Lower leg skin (tissue), 4 donors: ENCODE data around the gene IRF8. TPM values are rescaled to one million over a fixed set of nuclear protein-coding genes. Genes with fewer than 3 reads are reported as not detected.

ENCODE experiments used
- DNase-seq, 2 donors: peaks; one replicate each; pipeline ENCODE4 v3.0.0-alpha.2; 2019; ENCODE audit warnings: low spot score in 2 of 2
- H3K4me3 ChIP-seq: fragments of 200-600 bp; sonication (generic); 2 replicates; pipeline ENCODE4 v1.5.1; 2017; ENCODE audit warnings: mild to moderate bottlenecking, low read depth; ENCODE audit not compliant: poor library complexity, severe bottlenecking
- POLR2A ChIP-seq, 2 donors: fragments of 450-650 bp; IDR thresholded peaks; one replicate each; pipeline ENCODE4 v1.6.1; 2016 to 2017; ENCODE audit warnings: antibody characterized with exemption in 2 of 2, mild to moderate bottlenecking in 1 of 2, moderate library complexity in 1 of 2
- WGBS, 2 donors: methylation state at CpG; one replicate each; pipeline ENCODE4 v1.1.5; 2018; 5-methylcytosine and 5-hydroxymethylcytosine counted together
- intact Hi-C: fragments of 100-400 bp; cut with DNase I; formaldehyde crosslinking; loops from one replicate; pipeline ENCODE4 v1.15.0; 2023; ENCODE audit warnings: low total_unique reads
- total RNA-seq, 4 donors: library from RNA; depleted of rRNA; stranded (reverse); fragments of >200 nt; gene quantifications; one replicate each; pipeline ENCODE4 v1.1.0, GENCODE V29; 2016
- TF ChIP-seq, protein P1 (sequence below), 3 donors: fragments of 450-650 bp; IDR thresholded peaks; one replicate each; pipeline ENCODE4 v1.5.1; 2016; ENCODE audit warnings: antibody characterized with exemption in 3 of 3, mild to moderate bottlenecking in 3 of 3, moderate library complexity in 2 of 3

The IRF8 gene
- total RNA-seq, 4 donors from 2014 or later: 1.5 to 5.7 (median 3.7) TPM

DNA sequence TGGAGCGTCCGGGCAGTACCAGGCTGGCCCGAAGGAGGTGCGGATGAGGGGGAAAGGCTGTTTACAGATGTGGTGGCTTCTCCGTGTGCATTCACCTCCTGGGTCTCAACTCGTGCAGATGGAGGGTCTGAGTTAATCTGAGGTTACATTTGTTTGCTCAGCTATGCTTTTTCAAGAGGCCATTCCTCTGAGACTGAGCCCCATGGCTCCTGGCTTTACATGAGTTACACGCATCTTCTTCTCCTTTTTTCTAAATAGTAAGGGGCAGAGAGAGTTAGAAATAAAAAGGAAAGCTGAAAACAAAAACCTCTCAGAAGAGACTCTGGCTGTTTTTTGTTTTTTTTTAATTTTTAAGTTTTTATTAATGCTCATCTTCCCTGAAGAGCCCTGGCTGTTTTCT is 29.0 kb downstream of the IRF8 start:
- intact Hi-C loops: no loop called here
- 55 to 60% methylated on average over 7 of the region's 7 CpGs for WGBS, 2 donors
- TF ChIP-seq POLR2A (IDR thresholded peaks at IDR 0.05): no peak
- TF ChIP-seq, protein P1, sequence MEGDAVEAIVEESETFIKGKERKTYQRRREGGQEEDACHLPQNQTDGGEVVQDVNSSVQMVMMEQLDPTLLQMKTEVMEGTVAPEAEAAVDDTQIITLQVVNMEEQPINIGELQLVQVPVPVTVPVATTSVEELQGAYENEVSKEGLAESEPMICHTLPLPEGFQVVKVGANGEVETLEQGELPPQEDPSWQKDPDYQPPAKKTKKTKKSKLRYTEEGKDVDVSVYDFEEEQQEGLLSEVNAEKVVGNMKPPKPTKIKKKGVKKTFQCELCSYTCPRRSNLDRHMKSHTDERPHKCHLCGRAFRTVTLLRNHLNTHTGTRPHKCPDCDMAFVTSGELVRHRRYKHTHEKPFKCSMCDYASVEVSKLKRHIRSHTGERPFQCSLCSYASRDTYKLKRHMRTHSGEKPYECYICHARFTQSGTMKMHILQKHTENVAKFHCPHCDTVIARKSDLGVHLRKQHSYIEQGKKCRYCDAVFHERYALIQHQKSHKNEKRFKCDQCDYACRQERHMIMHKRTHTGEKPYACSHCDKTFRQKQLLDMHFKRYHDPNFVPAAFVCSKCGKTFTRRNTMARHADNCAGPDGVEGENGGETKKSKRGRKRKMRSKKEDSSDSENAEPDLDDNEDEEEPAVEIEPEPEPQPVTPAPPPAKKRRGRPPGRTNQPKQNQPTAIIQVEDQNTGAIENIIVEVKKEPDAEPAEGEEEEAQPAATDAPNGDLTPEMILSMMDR (IDR thresholded peaks at IDR 0.05): no peak
- DNase-seq: no peak
- no peak overlapping the region for H3K4me3 ChIP-seq

DNA sequence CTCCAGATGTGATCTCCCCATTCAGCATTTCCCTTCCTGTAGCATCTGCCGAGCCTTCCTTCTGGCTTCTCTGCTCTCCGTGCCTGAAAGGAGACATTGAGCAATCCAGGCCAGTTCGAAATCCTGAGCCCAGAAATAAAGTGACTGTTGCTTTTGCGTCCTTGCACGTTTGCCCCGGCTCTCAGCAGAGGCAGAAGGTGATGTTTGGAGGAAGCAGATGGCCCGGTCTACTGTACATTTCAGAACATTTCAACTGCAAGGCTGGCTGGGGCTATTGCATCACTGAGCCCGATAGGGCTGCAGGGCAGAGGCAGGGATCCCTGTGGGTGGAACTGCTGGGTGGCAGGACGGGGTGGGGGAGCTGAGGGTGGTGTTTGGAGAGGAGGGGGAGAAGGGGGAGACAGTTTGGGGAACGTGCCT is 29.4 kb downstream of the IRF8 start:
- intact Hi-C loops: no loop called here
- H3K4me3 ChIP-seq: no peak overlapping the region
- TF ChIP-seq POLR2A (IDR thresholded peaks at IDR 0.05): no peak
- TF ChIP-seq, protein P1 (IDR thresholded peaks at IDR 0.05): no peak
- WGBS, 2 donors: 25 to 33% methylated on average over 10 of the region's 10 CpGs
- peak in 1 of 2 donors; percentile 41 for DNase-seq

DNA sequence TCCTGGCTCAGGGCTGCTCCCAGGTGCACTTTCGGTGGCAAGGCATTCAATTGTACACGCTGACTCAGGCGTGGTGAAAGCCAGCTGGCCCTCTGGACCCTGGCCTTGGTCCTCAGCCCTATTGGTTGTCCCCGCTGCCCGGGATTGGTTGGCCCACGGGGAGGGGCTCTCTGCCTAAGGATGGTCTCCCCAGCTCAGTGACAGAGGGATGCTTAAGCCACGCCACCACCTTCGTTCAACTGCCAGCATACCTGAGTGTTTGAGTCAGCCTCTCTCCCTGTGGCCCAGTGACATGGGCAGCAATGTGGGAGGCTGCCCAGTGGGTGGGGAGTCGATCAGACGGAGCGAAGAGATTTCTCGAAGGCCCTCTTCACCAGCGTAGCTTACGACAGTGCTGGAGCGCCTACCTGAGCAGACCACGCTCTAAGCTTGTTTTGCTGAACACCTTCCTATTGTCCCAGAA is 30.3 kb downstream of the IRF8 start:
- 84 to 87% methylated on average over 14 to 15 of the region's 16 CpGs for WGBS, 2 donors
- no peak for TF ChIP-seq POLR2A (IDR thresholded peaks at IDR 0.05)
- TF ChIP-seq, protein P1 (IDR thresholded peaks at IDR 0.05): no peak
- intact Hi-C loops: no loop called here
- H3K4me3 ChIP-seq: no peak overlapping the region
- DNase-seq: no peak

DNA sequence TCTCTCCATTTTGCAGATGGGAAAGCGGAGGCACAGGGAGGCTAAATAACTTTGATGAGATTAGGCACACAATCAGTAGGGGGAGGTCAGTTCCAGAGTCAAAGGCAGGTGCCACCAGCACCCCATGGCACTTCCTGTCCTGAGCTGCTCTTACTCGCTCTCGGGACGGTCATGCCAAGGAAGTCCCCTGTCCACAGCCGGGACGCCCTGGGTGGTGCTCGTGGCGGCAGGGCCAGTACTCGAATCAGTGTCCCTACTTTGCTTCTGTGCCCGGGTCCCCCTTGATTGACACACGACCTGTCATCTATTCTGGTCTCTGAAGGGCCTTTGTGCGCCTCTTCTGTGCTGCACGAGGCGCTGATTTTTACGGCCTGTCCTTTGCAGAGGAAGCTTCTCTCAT is 31.3 kb downstream of the IRF8 start:
- no peak for TF ChIP-seq POLR2A (IDR thresholded peaks at IDR 0.05)
- TF ChIP-seq, protein P1 (IDR thresholded peaks at IDR 0.05): no peak
- intact Hi-C loops: no loop called here
- no peak for DNase-seq
- no peak overlapping the region for H3K4me3 ChIP-seq
- whole genome bisulfite sequencing, 2 donors: 87 to 89% methylated on average over 15 of the region's 15 CpGs

DNA sequence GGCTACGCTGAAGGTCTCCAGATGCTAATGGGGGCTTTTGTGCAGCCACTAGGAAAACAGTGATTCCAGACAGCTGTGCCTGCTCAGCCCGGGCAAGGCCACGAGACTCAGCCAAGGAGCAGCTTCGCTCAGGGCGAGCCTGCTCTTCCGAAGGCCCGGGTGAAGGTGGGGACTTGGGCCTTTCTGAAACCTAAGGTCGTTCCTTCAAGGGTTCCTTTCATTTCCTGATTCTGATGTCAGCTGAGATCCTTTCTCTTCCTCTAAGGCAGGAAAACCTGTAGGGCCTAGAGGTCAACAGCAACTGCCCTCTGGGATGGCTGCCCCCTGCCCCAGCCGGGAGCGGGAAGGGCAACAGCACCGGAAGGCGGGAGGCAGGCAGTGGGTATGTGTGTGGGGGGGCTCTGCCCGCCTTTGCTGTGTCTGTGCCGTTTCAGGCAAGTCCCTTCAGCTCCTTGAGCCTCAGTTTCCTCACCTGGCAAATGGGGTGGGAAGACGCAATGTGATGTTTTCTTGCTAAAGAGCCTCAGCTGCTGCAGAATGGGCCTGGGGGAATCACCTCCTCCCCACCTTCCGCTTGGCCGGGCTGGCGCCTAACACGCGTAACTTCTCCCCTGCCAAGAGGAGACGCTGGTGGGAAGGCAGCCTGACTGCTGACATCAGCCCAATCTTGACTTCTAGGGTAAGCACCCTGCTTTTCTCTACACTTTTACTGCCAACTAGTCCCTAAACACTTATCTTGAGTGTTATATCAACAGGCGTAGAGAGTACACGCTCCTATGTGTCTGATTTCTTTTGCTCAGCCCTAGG is 32.8 kb downstream of the IRF8 start:
- no peak for DNase-seq
- no peak for TF ChIP-seq POLR2A (IDR thresholded peaks at IDR 0.05)
- TF ChIP-seq, protein P1 (IDR thresholded peaks at IDR 0.05): no peak
- intact Hi-C loops: no loop called here
- WGBS, 2 donors: 83 to 84% methylated on average over 23 of the region's 23 CpGs
- no peak overlapping the region for H3K4me3 ChIP-seq
